GM10248 (cell line): Measurements from ENCODE around the gene SCP2.

Experiments
- CTCF ChIA-PET: fragments of 300-600 bp; sonication (Branson Sonifier 250); formaldehyde crosslinking; extraction: SDS; loops from one replicate; lab custom pipeline; 2021; ENCODE audit warnings: antibody characterized with exemption; lab: Yijun Ruan, JAX
- POLR2A ChIA-PET: fragments of 350-650 bp; sonication (Branson Sonifier 250); formaldehyde crosslinking; extraction: SDS; loops from one replicate; lab custom pipeline; 2020; ENCODE audit warnings: antibody characterized with exemption; lab: Yijun Ruan, JAX
- DNase-seq: peaks from one replicate; pipeline ENCODE4 v3.0.0; 2012; ENCODE audit errors: extremely low spot score
- TF ChIP-seq, protein P1 (sequence below): IDR thresholded peaks from 2 replicates; pipeline ENCODE4 v1.5.1; 2012; ENCODE audit warnings: mild to moderate bottlenecking, low read depth; ENCODE audit errors: extremely low read depth, missing control alignments, control extremely low read depth

SCP2 gene

GRCh38 chr1:53074313-53075154 lies 147.5 kb downstream of the SCP2 start:
- TF ChIP-seq, protein P1, sequence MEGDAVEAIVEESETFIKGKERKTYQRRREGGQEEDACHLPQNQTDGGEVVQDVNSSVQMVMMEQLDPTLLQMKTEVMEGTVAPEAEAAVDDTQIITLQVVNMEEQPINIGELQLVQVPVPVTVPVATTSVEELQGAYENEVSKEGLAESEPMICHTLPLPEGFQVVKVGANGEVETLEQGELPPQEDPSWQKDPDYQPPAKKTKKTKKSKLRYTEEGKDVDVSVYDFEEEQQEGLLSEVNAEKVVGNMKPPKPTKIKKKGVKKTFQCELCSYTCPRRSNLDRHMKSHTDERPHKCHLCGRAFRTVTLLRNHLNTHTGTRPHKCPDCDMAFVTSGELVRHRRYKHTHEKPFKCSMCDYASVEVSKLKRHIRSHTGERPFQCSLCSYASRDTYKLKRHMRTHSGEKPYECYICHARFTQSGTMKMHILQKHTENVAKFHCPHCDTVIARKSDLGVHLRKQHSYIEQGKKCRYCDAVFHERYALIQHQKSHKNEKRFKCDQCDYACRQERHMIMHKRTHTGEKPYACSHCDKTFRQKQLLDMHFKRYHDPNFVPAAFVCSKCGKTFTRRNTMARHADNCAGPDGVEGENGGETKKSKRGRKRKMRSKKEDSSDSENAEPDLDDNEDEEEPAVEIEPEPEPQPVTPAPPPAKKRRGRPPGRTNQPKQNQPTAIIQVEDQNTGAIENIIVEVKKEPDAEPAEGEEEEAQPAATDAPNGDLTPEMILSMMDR = no peak
- ChIA-PET POLR2A (no interaction called here), CTCF (no interaction called here)
- DNase-seq = no peak

DNA sequence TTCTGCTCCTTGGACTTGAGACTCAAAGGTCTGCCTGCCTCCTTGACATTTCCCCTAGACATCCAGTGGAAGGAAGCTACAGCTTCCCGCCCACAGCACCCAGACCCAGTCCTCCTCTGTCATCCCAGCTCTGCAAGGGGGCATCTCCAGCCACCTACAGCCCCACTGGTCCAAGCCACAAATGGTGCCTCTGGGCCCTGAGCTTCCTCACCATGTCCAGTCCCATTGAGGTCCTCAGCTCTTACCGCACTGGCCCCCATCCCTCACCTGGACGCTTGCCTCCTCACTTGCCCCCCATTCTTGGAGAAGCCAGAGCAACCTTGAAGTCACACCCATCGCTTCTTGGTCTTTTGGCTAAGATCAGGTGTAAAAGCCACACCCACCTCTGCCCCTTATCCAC lies 148.1 kb downstream of the SCP2 start:
- no peak for DNase-seq
- TF ChIP-seq, protein P1 = no peak
- POLR2A ChIA-PET = no interaction called here
- CTCF ChIA-PET = no interaction called here

DNA sequence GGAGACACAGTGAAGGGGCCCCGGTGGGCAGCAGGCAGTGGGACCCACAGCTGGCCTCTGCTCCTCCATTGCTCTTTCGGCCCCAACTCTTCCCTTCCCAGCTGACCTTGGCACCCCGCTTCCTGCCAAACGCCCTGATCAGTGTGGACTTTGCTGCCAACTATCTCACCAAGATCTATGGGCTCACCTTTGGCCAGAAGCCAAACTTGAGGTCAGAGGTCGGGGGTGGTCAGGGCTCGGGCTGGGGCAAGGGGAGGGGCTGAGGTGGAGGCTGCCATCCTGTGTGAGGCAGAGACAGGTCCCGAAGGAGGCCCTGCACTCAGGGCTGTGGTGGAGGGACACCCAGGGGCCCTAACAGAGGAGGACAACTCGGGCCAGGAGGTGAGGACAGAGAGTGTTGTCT lies 148.7 kb downstream of the SCP2 start:
- POLR2A ChIA-PET = no interaction called here
- CTCF ChIA-PET = no interaction called here
- TF ChIP-seq, protein P1 = no peak
- DNase-seq = no peak

GRCh38 chr1:53076165-53076564 lies 149.1 kb downstream of the SCP2 start:
- no peak for DNase-seq
- TF ChIP-seq, protein P1 = no peak
- ChIA-PET POLR2A (no interaction called here), CTCF (no interaction called here)

DNA sequence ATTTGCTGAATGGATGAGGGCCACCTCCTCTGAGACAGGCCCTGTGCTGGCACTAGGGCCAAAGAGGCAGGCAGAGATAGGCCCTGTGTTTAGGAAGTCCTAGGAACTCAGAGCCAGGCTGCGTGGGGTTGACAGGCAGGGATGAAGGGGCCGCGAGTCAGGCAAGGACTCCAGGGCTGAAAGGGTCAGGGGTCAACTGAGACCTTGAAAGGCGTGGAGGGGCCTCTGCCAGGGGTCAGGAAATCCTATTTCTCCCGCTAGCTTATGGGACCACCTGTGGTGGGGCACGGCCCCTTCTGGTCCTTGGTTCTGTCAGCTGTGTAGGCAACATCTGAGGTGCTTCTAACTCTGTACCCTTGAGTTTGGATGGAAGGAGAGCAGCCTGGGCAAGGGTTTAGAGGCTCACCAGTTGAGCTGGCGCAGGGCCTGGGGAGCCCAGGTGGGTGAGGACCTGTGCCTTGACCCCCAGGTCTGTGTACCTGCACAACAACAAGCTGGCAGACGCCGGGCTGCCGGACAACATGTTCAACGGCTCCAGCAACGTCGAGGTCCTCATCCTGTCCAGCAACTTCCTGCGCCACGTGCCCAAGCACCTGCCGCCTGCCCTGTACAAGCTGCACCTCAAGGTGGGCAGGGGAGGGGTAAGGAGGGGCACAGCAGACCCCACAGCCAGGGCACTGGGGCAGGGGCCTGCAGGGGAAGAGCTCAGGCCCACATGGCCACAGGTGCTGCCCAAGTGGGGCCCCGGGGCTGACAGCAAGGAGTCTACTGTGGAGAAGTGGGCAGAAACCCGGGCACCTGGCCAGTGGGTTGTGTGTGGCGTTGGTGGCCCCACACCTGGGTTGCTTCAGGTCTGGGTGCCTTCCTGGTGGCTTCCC lies 149.9 kb downstream of the SCP2 start:
- no peak for DNase-seq
- ChIA-PET CTCF (interaction anchor here (1.3 to 1.4 kb wide), 2 partner anchors 20 to 24 kb away, joined by 3 to 4 read pairs; no protein-coding TSS in a partner anchor), POLR2A (no interaction called here)
- TF ChIP-seq, protein P1 = no peak

- TF ChIP-seq, protein P1 = no peak
- DNase-seq = no peak
- POLR2A ChIA-PET = no interaction called here
- CTCF ChIA-PET = interaction anchor here (1.3 to 1.4 kb wide), 2 partner anchors 21 to 24 kb away, joined by 3 to 4 read pairs; no protein-coding TSS in a partner anchor
These were observed 150.5 kb downstream of the SCP2 start for GRCh38 chr1:53077599-53077965.
